ENCODE data around the gene DNAH7. TPM values are rescaled to one million over a fixed set of nuclear protein-coding genes. Genes with fewer than 3 reads are reported as not detected.

Gene DNAH7
- total and polyA plus RNA-seq, 10 donors: 0.06 to 1.9 (median 0.33) TPM

DNA sequence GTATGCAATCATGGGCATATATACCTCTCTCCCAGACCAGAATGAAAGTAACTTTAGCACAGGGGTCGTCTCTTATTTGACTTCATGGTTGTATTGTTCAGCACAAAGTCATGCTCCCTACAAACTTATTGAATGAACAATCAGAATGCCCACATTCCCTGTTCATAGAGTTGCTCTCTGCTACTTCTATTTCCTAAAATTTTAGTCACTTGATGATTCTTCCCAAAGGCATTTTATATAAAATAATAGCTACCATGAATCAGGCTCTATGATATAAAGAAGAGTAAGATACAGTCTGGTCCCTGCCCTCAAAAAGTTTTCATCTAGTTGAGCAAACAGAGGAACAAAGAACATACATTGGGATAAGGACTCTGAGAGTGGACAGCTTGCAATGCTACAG, 249.4 kb downstream of the DNAH7 start:
- H3K27ac ChIP-seq: no peak overlapping the region
- TF ChIP-seq, protein P1, sequence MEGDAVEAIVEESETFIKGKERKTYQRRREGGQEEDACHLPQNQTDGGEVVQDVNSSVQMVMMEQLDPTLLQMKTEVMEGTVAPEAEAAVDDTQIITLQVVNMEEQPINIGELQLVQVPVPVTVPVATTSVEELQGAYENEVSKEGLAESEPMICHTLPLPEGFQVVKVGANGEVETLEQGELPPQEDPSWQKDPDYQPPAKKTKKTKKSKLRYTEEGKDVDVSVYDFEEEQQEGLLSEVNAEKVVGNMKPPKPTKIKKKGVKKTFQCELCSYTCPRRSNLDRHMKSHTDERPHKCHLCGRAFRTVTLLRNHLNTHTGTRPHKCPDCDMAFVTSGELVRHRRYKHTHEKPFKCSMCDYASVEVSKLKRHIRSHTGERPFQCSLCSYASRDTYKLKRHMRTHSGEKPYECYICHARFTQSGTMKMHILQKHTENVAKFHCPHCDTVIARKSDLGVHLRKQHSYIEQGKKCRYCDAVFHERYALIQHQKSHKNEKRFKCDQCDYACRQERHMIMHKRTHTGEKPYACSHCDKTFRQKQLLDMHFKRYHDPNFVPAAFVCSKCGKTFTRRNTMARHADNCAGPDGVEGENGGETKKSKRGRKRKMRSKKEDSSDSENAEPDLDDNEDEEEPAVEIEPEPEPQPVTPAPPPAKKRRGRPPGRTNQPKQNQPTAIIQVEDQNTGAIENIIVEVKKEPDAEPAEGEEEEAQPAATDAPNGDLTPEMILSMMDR (IDR thresholded peaks at IDR 0.05 in 8 of 11, conservative IDR thresholded peaks at IDR 0.05 in 3 of 11): no peak
- no peak for TF ChIP-seq POLR2A (IDR thresholded peaks at IDR 0.05)
- TF ChIP-seq POLR2AphosphoS5 (IDR thresholded peaks at IDR 0.05): no peak
- intact Hi-C loops (cut with DNase I; ENCODE audit: low total_unique reads): no loop called here
- no peaks in the 10 kb centered on the region for H3K27me3 ChIP-seq (replicated peaks in 1 of 7)
- no peaks in the 10 kb centered on the region for H3K36me3 ChIP-seq
- no peaks in the 10 kb centered on the region for H3K4me1 ChIP-seq
- no peak overlapping the region for H3K4me3 ChIP-seq
- no peaks in the 10 kb centered on the region for H3K9me3 ChIP-seq
- no peak for DNase-seq
- 73 to 94% (median 78%) methylated on average over 1 of the region's 1 CpG for WGBS, 5 donors

DNA sequence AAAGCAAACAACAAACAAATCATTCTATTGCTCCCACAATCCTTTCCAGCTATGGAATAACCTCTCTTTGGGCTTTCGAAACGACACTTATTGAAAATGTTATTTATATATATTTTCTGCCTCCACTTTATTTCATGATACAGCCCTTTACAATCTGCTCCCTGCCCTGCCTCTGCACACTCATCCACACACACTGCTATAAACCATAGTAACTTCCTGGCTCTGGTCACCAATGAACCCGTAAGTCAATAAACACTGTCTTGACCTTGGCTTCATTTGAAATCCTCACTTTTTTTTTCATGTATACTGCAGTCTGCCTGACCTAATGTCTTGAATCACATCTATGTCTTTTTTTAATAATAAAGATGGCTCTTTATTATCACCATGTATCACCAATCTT, 250.1 kb downstream of the DNAH7 start:
- H3K4me3 ChIP-seq: no peak overlapping the region
- H3K27ac ChIP-seq: no peak overlapping the region
- DNase-seq: no peak
- no peaks in the 10 kb centered on the region for H3K4me1 ChIP-seq
- TF ChIP-seq, protein P1 (IDR thresholded peaks at IDR 0.05 in 8 of 11, conservative IDR thresholded peaks at IDR 0.05 in 3 of 11): no peak
- TF ChIP-seq POLR2AphosphoS5 (IDR thresholded peaks at IDR 0.05) (no peak), POLR2A (IDR thresholded peaks at IDR 0.05) (no peak)
- H3K27me3 ChIP-seq (replicated peaks in 1 of 7): no peaks in the 10 kb centered on the region
- WGBS, 5 donors: 69 to 83% (median 74%) methylated on average over 3 of the region's 3 CpGs
- intact Hi-C loops (cut with DNase I; ENCODE audit: low total_unique reads): no loop called here
- H3K9me3 ChIP-seq: no peaks in the 10 kb centered on the region
- H3K36me3 ChIP-seq: no peaks in the 10 kb centered on the region

DNA sequence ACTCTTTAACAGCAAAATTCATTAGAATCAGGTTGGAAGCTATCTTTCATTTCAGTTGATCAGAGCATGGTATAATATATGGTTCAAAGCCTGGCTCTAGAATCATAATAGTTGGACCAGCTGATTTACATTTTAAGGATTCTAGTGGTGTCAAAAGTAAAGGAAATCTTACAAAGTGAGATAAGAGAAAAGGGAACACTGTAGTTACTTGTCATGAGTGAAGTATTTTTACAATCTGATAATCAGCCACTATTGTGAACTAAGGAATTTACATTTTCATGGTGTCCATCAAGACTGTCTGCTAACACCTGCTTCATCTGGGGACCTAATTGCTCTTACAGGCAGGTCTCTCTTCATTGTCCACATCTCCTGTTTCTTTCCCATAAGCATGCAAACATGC, 250.5 kb downstream of the DNAH7 start:
- no peaks in the 10 kb centered on the region for H3K36me3 ChIP-seq
- DNase-seq: no peak
- H3K27me3 ChIP-seq (replicated peaks in 1 of 7): no peaks in the 10 kb centered on the region
- intact Hi-C loops (cut with DNase I; ENCODE audit: low total_unique reads): no loop called here
- TF ChIP-seq, protein P1 (IDR thresholded peaks at IDR 0.05 in 8 of 11, conservative IDR thresholded peaks at IDR 0.05 in 3 of 11): no peak
- no peak for TF ChIP-seq POLR2AphosphoS5 (IDR thresholded peaks at IDR 0.05)
- no peak for TF ChIP-seq POLR2A (IDR thresholded peaks at IDR 0.05)
- H3K9me3 ChIP-seq: no peaks in the 10 kb centered on the region
- H3K4me3 ChIP-seq: no peak overlapping the region
- H3K4me1 ChIP-seq: no peaks in the 10 kb centered on the region
- H3K27ac ChIP-seq: no peak overlapping the region

DNA sequence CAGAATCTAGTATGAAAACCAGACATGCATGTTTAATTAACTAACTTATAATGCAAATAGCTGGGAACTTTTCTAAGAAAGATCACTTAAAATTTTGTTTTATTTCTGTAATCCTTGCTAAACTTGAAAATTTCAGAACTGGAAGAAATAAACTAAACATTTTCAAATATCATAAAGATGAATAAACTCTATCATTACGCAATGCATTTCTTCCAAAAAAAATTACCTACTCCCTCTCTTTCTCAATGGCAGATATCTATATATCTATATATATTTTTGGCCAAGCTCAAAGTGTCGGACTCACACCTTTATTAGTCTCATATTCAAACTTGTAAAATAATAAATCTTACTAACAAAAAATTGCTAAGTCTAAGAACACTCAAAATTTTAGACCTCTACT, 253.6 kb downstream of the DNAH7 start:
- no peak overlapping the region for H3K4me3 ChIP-seq
- H3K27ac ChIP-seq: no peak overlapping the region
- H3K36me3 ChIP-seq: no peaks in the 10 kb centered on the region
- H3K4me1 ChIP-seq: no peaks in the 10 kb centered on the region
- H3K27me3 ChIP-seq (replicated peaks in 1 of 7): no peaks in the 10 kb centered on the region
- H3K9me3 ChIP-seq: no peaks in the 10 kb centered on the region
- 91 to 96% (median 94%) methylated on average over 2 of the region's 2 CpGs for WGBS, 5 donors
- DNase-seq: no peak
- no peak for TF ChIP-seq POLR2A (IDR thresholded peaks at IDR 0.05)
- TF ChIP-seq POLR2AphosphoS5 (IDR thresholded peaks at IDR 0.05): no peak
- TF ChIP-seq, protein P1 (IDR thresholded peaks at IDR 0.05 in 8 of 11, conservative IDR thresholded peaks at IDR 0.05 in 3 of 11): no peak
- intact Hi-C loops (cut with DNase I; ENCODE audit: low total_unique reads): no loop called here

All from spleen (tissue), 11 donors.